ENCODE measurements around the gene R3HDM2.

R3HDM2 gene

GRCh38 chr12:57224973-57225679 is 205.7 kb downstream of the R3HDM2 start:
- peak; percentile 58 for DNase-seq

GRCh38 chr12:57224278-57224972 is 206.4 kb downstream of the R3HDM2 start:
- DNase-seq: no peak

GRCh38 chr12:57223191-57224165 is 207.4 kb downstream of the R3HDM2 start:
- DNase-seq: no peak

- no peak for DNase-seq
Measured at GRCh38 chr12:57222286-57223190, 208.3 kb downstream of the R3HDM2 start.

GRCh38 chr12:57221169-57221917 is 209.5 kb downstream of the R3HDM2 start:
- DNase-seq: no peak

GRCh38 chr12:57220770-57221168 is 210.1 kb downstream of the R3HDM2 start:
- no peak for DNase-seq

GRCh38 chr12:57219993-57220754 is 210.7 kb downstream of the R3HDM2 start:
- no peak for DNase-seq

- no peak for DNase-seq
Measured at GRCh38 chr12:57219205-57219992, 211.4 kb downstream of the R3HDM2 start.

GRCh38 chr12:57218030-57218853 is 212.6 kb downstream of the R3HDM2 start:
- no peak for DNase-seq

- no peak for DNase-seq
Measured at GRCh38 chr12:57216921-57217879, 213.6 kb downstream of the R3HDM2 start.

GRCh38 chr12:57216014-57216911 is 214.6 kb downstream of the R3HDM2 start, which contains the start of gene NXPH4:
Gene NXPH4, plus strand, starts transcription at chr12:57216794. Its CDS starts 176 bp downstream, at chr12:57216970.
- no peak for DNase-seq

GRCh38 chr12:57215668-57216013 is 215.2 kb downstream of the R3HDM2 start:
- DNase-seq: no peak

- no peak for DNase-seq
Measured at GRCh38 chr12:57215065-57215464, 215.8 kb downstream of the R3HDM2 start.

- DNase-seq: peak; percentile 57
Measured at GRCh38 chr12:57214398-57214781, 216.5 kb downstream of the R3HDM2 start.

GRCh38 chr12:57213763-57214397 is 217.0 kb downstream of the R3HDM2 start:
- no peak for DNase-seq
